ENCODE data around the gene ILK. TPM values are rescaled to one million over a fixed set of nuclear protein-coding genes. Genes with fewer than 3 reads are reported as not detected.

Gene ILK
- total RNA-seq, 6 experiments from 2014 or later = 195 to 245 (median 223) TPM

- DNase-seq = no peak
- no peaks in the 10 kb centered on the region; the same call in 1 of the 2 replicates for H3K4me1 Mint-ChIP-seq (ENCODE audit: low read depth)
- no peak overlapping the region for H3K4me3 Mint-ChIP-seq
- H3K36me3 Mint-ChIP-seq (ENCODE audit: low read depth) = peaks cover 15% of the 10 kb centered on the region
- H3K27me3 Mint-ChIP-seq (ENCODE audit: insufficient read depth) = no peaks in the 10 kb centered on the region
- no peaks in the 10 kb centered on the region for H3K9me3 Mint-ChIP-seq
- no peak for TF ChIP-seq CTCF (IDR thresholded peaks at IDR 0.05)
- peak overlapping the region; percentile 75; the same call in 1 of the 2 replicates for H3K27ac Mint-ChIP-seq
Observed at GRCh38 chr11:6616596-6617250, 13.1 kb downstream of the ILK start.

GRCh38 chr11:6617315-6617781 lies 13.8 kb downstream of the ILK start:
- Mint-ChIP-seq H3K27me3 (ENCODE audit: insufficient read depth) (no peaks in the 10 kb centered on the region), H3K9me3 (no peaks in the 10 kb centered on the region), H3K4me3 (no peak overlapping the region; the same call in 1 of the 2 replicates), H3K4me1 (ENCODE audit: low read depth) (no peaks in the 10 kb centered on the region; the same call in 1 of the 2 replicates), H3K27ac (no peak overlapping the region), H3K36me3 (ENCODE audit: low read depth) (peaks cover 15% of the 10 kb centered on the region)
- no peak for DNase-seq
- no peak for TF ChIP-seq CTCF (IDR thresholded peaks at IDR 0.05)

GRCh38 chr11:6618117-6619003 lies 14.8 kb downstream of the ILK start:
- Mint-ChIP-seq H3K4me3 (no peak overlapping the region), H3K36me3 (ENCODE audit: low read depth) (peaks cover 15% of the 10 kb centered on the region), H3K27ac (no peak overlapping the region), H3K27me3 (ENCODE audit: insufficient read depth) (no peaks in the 10 kb centered on the region), H3K4me1 (ENCODE audit: low read depth) (no peaks in the 10 kb centered on the region; the same call in 1 of the 2 replicates), H3K9me3 (no peaks in the 10 kb centered on the region)
- peak; percentile 71 for DNase-seq
- peak; percentile 29 for TF ChIP-seq CTCF (IDR thresholded peaks at IDR 0.05)

- Mint-ChIP-seq H3K27ac (no peak within 1 kb of the TSS), H3K4me3 (no peak within 1 kb of the TSS), H3K9me3 (no peaks in the 10 kb centered on the region), H3K27me3 (ENCODE audit: insufficient read depth) (no peaks in the 10 kb centered on the region), H3K4me1 (ENCODE audit: low read depth) (no peaks in the 10 kb centered on the region; the same call in 1 of the 2 replicates), H3K36me3 (ENCODE audit: low read depth) (peaks cover 15% of the 10 kb centered on the region)
- DNase-seq = peak; percentile 92
- TF ChIP-seq CTCF (IDR thresholded peaks at IDR 0.05) = no peak
Observed at GRCh38 chr11:6619004-6619745, 15.6 kb downstream of the ILK start, which contains the start of gene TPP1. Gene TPP1 (minus strand): TSS chr11:6619422. CDS start chr11:6619400, 22 bp downstream.

- Mint-ChIP-seq H3K9me3 (no peaks in the 10 kb centered on the region), H3K36me3 (ENCODE audit: low read depth) (peaks cover 9% of the 10 kb centered on the region), H3K27ac (no peak overlapping the region), H3K27me3 (ENCODE audit: insufficient read depth) (no peaks in the 10 kb centered on the region), H3K4me1 (ENCODE audit: low read depth) (no peaks in the 10 kb centered on the region; the same call in 1 of the 2 replicates), H3K4me3 (no peak overlapping the region)
- DNase-seq = no peak
- no peak for TF ChIP-seq CTCF (IDR thresholded peaks at IDR 0.05)
Observed at GRCh38 chr11:6620636-6621035, 17.1 kb downstream of the ILK start.
